Measurements from ENCODE around the gene CD109.

DNA sequence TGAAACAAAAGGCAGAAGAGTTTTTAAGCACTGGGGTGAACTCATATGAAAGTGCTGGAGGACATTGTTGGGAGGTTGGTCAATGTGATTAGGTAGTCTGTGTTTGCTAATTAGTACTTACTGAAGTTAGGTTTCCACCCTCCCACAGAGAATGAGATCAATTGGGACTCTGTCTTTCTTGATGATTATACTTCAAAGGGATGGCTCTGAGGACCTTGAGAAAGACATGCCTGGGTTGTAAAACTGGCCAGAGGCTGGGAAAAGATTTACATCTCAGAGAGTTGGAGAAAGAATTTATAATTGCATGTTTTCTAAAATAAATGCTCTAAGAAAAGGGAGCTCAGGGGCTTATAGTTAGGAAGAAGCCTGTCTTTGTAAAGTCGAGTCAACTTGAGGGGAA is 74.0 kb downstream of the CD109 start:
- TF ChIP-seq CHD2 (IDR thresholded peaks at IDR 0.05; ENCODE audit: borderline replicate concordance, low read depth, low read length) (no peak), HDAC2 (IDR thresholded peaks at IDR 0.05) (no peak), CTCF (IDR thresholded peaks at IDR 0.05 in 2 of 3, conservative IDR thresholded peaks at IDR 0.05 in 1 of 3; ENCODE audit: control insufficient read depth in 2 of 3, extremely low read depth in 1 of 3, insufficient read depth in 1 of 3, low read depth in 3 of 3, low read length in 3 of 3) (no peak)
